Activated CD4-positive, alpha-beta memory T cell treated with anti-CD3 and anti-CD28 coated beads, Interleukin-2, amount 10 ng/mL, durations not matched to agents 7 days and 5 days (primary cell): ENCODE results near the gene NPR3. TPM values are rescaled to one million over a fixed set of nuclear protein-coding genes. Genes with fewer than 3 reads are reported as not detected.

ENCODE experiments used
- CTCF ChIA-PET: fragments of 350-600 bp; sonication (Branson Sonifier 250); formaldehyde crosslinking; loops from one replicate; lab custom pipeline; 2021; ENCODE audit warnings: antibody characterized with exemption, inconsistent platforms; lab: Charles Lee
- POLR2A ChIA-PET: fragments of 350-600 bp; sonication (Branson Sonifier 250); formaldehyde crosslinking; loops from one replicate; lab custom pipeline; 2021; ENCODE audit warnings: antibody characterized with exemption; lab: Charles Lee
- DNase-seq: peaks from one replicate; pipeline ENCODE4 v3.0.0-alpha.2; 2020
- H3K27ac Mint-ChIP-seq: one replicate; pipeline ENCODE4 v1.8.0; 2021; ENCODE audit warnings: mild to moderate bottlenecking, mixed read lengths
- H3K27me3 Mint-ChIP-seq: one replicate; pipeline ENCODE4 v1.8.0; 2021; ENCODE audit warnings: mixed read lengths
- H3K36me3 Mint-ChIP-seq: one replicate; pipeline ENCODE4 v1.8.0; 2021; ENCODE audit warnings: low read depth, mixed read lengths
- H3K4me1 Mint-ChIP-seq: one replicate; pipeline ENCODE4 v1.8.0; 2021; ENCODE audit warnings: mixed read lengths
- H3K4me3 Mint-ChIP-seq: one replicate; pipeline ENCODE4 v1.8.0; 2021; ENCODE audit warnings: mild to moderate bottlenecking, mixed read lengths
- H3K9me3 Mint-ChIP-seq: one replicate; pipeline ENCODE4 v1.8.0; 2021; ENCODE audit warnings: mixed read lengths
- total RNA-seq, 2 experiments: library from RNA; stranded (reverse); gene quantifications; one replicate each; pipeline ENCODE4 v1.2.3, GENCODE V29; 2021

Gene NPR3
- total RNA-seq, 2 experiments from 2014 or later = not detected

DNA sequence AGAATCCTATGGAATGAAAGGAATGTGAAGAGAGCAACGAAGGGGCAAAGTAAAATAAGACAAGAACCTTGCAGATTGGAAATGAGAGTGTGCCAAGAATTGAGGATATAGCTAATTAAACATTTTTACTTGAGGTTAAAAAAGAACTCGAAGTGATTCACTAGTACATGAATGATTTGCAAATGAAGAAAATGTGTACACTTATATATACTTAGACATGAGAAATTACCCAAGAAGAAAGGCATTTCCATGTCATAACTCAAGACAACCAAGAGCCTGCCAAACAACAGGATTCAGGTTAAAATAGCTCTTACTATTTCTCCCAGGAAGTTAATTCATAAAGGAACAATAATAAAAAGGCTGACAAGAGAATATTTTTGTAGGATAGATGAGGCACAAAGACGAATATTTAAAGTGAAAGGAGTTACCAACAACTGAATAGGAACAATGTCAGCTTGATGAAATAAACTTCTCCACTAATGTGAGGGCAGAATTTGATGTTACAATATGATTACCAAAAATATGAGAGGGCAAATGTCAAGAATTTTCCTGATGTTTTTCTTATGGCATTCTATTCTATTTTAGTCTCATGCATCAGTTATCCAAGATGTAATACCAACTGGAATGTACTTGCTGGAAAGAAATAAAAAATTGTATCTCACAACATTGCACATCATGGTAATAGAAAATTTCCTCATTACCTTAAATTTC, 18.9 kb upstream of the NPR3 start:
- ChIA-PET POLR2A (no interaction called here), CTCF (no interaction called here)
- DNase-seq = no peak
- Mint-ChIP-seq H3K27me3 (peaks cover 9% of the 10 kb centered on the region), H3K27ac (no peak overlapping the region), H3K9me3 (no peaks in the 10 kb centered on the region), H3K4me1 (no peaks in the 10 kb centered on the region), H3K4me3 (no peak overlapping the region), H3K36me3 (no peaks in the 10 kb centered on the region)

DNA sequence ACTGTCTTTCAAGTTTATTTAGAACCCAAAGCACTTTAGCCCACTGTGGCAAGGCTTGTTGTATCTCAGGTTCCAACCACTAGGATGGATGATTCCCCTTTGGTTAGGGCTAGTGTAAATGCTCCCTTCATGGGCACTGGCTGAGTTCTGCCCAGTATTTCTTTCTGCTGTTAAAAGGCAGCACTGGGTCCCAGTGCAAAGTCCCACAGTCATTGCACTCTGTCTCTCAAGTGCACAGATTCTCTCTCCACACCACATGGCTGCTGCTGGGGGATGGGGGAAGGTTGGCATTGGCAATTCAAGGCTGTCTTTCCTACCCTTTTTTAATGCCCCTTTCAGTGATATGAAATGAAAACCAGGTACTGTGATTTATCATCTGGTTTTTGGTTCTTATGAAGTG, 7.2 kb upstream of the NPR3 start:
- peaks cover 2% of the 10 kb centered on the region for H3K4me1 Mint-ChIP-seq
- POLR2A ChIA-PET = no interaction called here
- peaks cover 1% of the 10 kb centered on the region for H3K9me3 Mint-ChIP-seq
- H3K4me3 Mint-ChIP-seq = no peak overlapping the region
- H3K27me3 Mint-ChIP-seq = peaks cover 30% of the 10 kb centered on the region
- no peak for DNase-seq
- CTCF ChIA-PET = no interaction called here
- no peak overlapping the region for H3K27ac Mint-ChIP-seq
- H3K36me3 Mint-ChIP-seq = no peaks in the 10 kb centered on the region

- H3K9me3 Mint-ChIP-seq = no peaks in the 10 kb centered on the region
- CTCF ChIA-PET = interaction anchor here (0.6 to 1.0 kb wide), 2 partner anchors 717 to 759 kb away, joined by 4 to 6 read pairs; no protein-coding TSS in a partner anchor
- H3K36me3 Mint-ChIP-seq = no peaks in the 10 kb centered on the region
- no peak for DNase-seq
- H3K27me3 Mint-ChIP-seq = peaks cover 53% of the 10 kb centered on the region
- H3K4me3 Mint-ChIP-seq = no peak overlapping the region
- H3K27ac Mint-ChIP-seq = no peak overlapping the region
- H3K4me1 Mint-ChIP-seq = peaks cover 23% of the 10 kb centered on the region
- POLR2A ChIA-PET = no interaction called here
Observed at GRCh38 chr5:32707418-32707997, 3.6 kb upstream of the NPR3 start.

DNA sequence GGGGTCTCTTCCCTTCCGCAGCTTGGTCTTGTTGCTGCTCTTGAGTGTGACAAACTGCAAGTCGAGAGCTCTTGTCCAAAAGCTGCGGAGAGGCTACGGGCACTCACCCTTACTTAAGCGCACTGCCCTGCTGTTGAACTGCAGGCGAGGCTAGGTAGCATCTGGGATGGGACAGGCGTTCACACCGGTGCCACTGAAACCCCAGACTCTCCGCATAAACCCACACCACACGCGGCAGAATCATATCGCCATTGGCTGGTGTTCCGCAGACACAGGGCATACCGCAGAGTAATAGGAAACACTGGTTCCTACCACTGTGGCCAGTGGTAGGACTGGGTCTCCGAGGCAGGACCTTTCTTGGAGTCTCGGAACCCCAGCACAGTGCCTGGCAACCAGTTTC, 2.2 kb upstream of the NPR3 start:
- Mint-ChIP-seq H3K4me1 (peaks cover 26% of the 10 kb centered on the region), H3K36me3 (peaks cover 6% of the 10 kb centered on the region), H3K27ac (no peak overlapping the region), H3K9me3 (no peaks in the 10 kb centered on the region), H3K4me3 (no peak overlapping the region), H3K27me3 (peaks cover 63% of the 10 kb centered on the region)
- DNase-seq = no peak
- CTCF ChIA-PET = no interaction called here
- POLR2A ChIA-PET = no interaction called here

DNA sequence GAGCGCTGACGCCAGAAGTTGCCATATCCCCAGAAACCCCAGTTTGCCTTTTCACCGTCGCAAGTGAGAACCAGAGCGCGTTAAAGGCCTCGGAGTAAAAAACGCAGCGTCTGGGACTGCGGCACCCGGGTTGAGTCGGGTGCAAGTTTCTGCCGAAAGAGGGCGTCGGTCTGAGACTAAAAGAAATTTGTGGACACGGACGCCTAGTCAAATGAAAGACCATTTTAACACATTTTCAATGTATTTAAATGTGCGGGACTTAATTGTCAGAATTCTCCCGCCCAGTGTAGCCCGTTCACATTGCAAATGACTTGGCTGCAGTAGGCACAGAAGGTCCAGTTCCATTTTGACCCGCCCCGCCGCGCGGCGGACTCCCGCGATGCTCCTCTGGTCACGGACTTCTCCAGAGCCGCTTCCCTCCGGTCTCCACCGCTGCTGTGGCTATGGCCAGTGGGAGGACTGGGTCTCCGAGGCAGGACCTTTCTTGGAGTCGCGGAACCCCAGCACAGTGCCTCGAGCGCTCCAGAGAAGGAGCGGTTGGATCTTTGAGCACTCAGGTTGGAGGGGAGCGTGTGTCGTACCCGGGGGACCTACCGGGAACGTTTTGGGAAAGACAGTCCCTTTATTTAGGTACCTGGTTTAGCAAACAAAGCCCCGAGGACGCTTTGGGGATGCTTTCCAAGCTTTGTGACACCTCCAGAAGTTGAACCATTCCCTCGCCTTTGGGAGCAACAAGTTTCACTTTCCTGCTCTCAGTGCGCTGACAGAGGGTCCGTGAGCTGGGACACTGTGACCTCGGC, 1.2 kb upstream of the NPR3 start:
- ChIA-PET CTCF (interaction anchor here (0.7 kb wide), 1 partner anchor 22 kb away, joined by 4 read pairs; no protein-coding TSS in a partner anchor), POLR2A (no interaction called here)
- Mint-ChIP-seq H3K27ac (no peak overlapping the region), H3K27me3 (peaks cover 72% of the 10 kb centered on the region), H3K9me3 (no peaks in the 10 kb centered on the region), H3K36me3 (peaks cover 6% of the 10 kb centered on the region), H3K4me1 (peaks cover 26% of the 10 kb centered on the region), H3K4me3 (peak overlapping the region; percentile 67)
- peak; percentile 62 for DNase-seq

- H3K4me3 Mint-ChIP-seq = no peak overlapping the region
- CTCF ChIA-PET = no interaction called here
Observed at GRCh38 chr5:32711362-32711680, 200 bp downstream of the NPR3 start.

DNA sequence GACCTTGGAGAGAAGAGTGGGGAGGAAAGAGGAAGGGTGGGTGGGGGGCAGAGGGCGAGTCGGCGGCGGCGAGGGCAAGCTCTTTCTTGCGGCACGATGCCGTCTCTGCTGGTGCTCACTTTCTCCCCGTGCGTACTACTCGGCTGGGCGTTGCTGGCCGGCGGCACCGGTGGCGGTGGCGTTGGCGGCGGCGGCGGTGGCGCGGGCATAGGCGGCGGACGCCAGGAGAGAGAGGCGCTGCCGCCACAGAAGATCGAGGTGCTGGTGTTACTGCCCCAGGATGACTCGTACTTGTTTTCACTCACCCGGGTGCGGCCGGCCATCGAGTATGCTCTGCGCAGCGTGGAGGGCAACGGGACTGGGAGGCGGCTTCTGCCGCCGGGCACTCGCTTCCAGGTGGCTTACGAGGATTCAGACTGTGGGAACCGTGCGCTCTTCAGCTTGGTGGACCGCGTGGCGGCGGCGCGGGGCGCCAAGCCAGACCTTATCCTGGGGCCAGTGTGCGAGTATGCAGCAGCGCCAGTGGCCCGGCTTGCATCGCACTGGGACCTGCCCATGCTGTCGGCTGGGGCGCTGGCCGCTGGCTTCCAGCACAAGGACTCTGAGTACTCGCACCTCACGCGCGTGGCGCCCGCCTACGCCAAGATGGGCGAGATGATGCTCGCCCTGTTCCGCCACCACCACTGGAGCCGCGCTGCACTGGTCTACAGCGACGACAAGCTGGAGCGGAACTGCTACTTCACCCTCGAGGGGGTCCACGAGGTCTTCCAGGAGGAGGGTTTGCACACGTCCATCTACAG, 760 bp downstream of the NPR3 start:
- DNase-seq = no peak
- Mint-ChIP-seq H3K4me1 (peaks cover 26% of the 10 kb centered on the region), H3K27me3 (peaks cover 75% of the 10 kb centered on the region), H3K36me3 (peaks cover 6% of the 10 kb centered on the region), H3K27ac (no peak overlapping the region), H3K4me3 (no peak overlapping the region), H3K9me3 (no peaks in the 10 kb centered on the region)
- ChIA-PET CTCF (no interaction called here), POLR2A (no interaction called here)

More at GRCh38 chr5:32711362-32711680, 200 bp downstream of the NPR3 start:
- peaks cover 76% of the 10 kb centered on the region for H3K27me3 Mint-ChIP-seq
- no peak for DNase-seq
- peaks cover 6% of the 10 kb centered on the region for H3K36me3 Mint-ChIP-seq
- H3K27ac Mint-ChIP-seq = peak overlapping the region; percentile 42
- POLR2A ChIA-PET = no interaction called here
- no peaks in the 10 kb centered on the region for H3K9me3 Mint-ChIP-seq
- H3K4me1 Mint-ChIP-seq = peaks cover 26% of the 10 kb centered on the region

DNA sequence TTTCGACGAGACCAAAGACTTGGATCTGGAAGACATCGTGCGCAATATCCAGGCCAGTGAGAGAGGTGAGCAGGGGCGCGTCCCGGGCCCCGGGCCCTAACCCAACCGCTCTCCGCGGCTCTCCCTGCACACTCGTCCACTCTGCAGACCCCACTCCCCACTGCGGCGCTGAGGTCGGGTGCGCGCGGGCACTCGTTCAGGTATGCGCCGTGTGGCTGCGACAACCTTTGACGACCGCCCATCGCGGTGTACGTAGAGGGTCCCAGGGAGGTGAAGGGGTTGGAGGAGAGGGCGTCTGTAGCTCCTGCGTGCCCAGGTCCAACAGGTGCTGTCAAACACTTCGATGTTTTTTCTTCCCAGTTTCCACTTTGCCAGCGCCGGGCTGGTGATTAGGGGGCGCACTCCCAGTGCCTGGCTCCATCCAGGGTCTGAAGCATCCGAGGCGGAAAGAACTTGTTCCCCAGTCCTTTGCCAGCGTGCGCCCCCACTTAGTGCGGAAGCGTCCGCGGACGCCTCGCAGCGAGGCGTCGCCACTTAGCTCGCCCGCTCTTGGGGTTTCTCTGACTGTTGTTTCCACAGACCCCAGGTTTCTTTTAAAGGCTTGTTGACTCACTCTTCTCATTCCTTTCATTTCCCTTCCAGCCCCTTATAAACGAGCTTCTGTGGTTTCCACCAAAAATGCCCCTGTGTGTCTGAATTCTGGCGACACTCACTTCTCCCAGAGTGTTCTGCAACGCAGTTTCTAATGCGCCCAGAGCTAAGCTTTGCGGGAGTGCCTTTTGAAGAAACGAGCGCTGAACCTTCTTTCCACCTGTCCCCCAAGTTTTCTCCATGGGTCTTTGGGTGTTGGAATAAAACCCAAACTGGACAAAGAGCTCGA, 1.6 kb downstream of the NPR3 start:
- peaks cover 79% of the 10 kb centered on the region for H3K27me3 Mint-ChIP-seq
- peak overlapping the region; percentile 36 for H3K4me3 Mint-ChIP-seq
- H3K27ac Mint-ChIP-seq = no peak overlapping the region
- H3K4me1 Mint-ChIP-seq = peaks cover 26% of the 10 kb centered on the region
- CTCF ChIA-PET = no interaction called here
- POLR2A ChIA-PET = no interaction called here
- DNase-seq = no peak
- H3K9me3 Mint-ChIP-seq = no peaks in the 10 kb centered on the region
- peaks cover 6% of the 10 kb centered on the region for H3K36me3 Mint-ChIP-seq

GRCh38 chr5:32713361-32713769, 2.2 kb downstream of the NPR3 start:
- H3K4me3 Mint-ChIP-seq = no peak overlapping the region
- ChIA-PET CTCF (no interaction called here), POLR2A (no interaction called here)
- peaks cover 26% of the 10 kb centered on the region for H3K4me1 Mint-ChIP-seq
- no peak overlapping the region for H3K27ac Mint-ChIP-seq
- DNase-seq = no peak
- H3K27me3 Mint-ChIP-seq = peaks cover 79% of the 10 kb centered on the region
- peaks cover 6% of the 10 kb centered on the region for H3K36me3 Mint-ChIP-seq
- H3K9me3 Mint-ChIP-seq = no peaks in the 10 kb centered on the region

GRCh38 chr5:32713770-32714381, 2.8 kb downstream of the NPR3 start:
- Mint-ChIP-seq H3K4me1 (peaks cover 25% of the 10 kb centered on the region), H3K4me3 (no peak overlapping the region), H3K36me3 (peaks cover 6% of the 10 kb centered on the region), H3K27me3 (peaks cover 74% of the 10 kb centered on the region), H3K27ac (no peak overlapping the region), H3K9me3 (no peaks in the 10 kb centered on the region)
- ChIA-PET CTCF (no interaction called here), POLR2A (no interaction called here)
- no peak for DNase-seq

DNA sequence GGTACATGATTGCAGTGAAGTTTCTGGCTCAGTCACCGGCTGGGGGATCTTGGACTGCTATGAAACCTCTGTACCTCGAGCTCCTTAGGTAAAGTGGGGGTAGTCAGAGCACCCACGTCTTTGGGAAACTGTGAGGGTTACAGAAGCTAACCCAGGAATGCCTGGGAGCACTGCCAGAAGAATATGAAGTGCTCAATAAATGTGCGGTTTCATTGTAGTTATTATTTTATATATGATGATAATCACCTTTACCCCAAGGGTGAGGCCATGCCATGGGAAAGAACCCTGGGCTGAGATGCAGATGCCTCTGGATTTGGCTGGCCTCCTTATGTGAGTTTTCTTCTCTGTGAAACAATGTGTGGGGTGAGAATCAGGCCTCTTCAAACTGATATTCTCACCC, 3.7 kb downstream of the NPR3 start:
- Mint-ChIP-seq H3K27me3 (peaks cover 71% of the 10 kb centered on the region), H3K9me3 (no peaks in the 10 kb centered on the region), H3K4me3 (no peak overlapping the region), H3K27ac (no peak overlapping the region), H3K36me3 (peaks cover 6% of the 10 kb centered on the region), H3K4me1 (peaks cover 18% of the 10 kb centered on the region)
- CTCF ChIA-PET = no interaction called here
- POLR2A ChIA-PET = no interaction called here
- no peak for DNase-seq

DNA sequence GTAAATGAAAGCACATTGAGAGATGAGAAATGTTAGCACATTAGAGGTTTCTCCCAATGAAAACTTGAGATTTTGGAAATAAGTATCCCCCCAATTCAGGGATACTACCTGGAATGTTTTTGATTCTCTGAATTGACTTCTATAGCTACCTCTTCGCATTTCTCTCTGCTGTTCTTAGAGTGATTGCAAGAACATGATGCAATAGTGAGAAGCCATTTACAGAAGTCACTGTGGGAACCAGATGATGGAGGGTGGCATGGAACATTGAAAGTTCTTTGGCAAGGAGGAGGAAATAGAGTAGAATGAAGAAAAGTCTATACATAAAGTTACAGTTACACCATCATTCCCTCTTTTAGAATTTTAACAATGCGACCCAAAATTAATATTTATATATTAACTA, 9.2 kb downstream of the NPR3 start:
- no peak overlapping the region for H3K27ac Mint-ChIP-seq
- no peak for DNase-seq
- H3K36me3 Mint-ChIP-seq = no peaks in the 10 kb centered on the region
- H3K4me3 Mint-ChIP-seq = no peak overlapping the region
- ChIA-PET CTCF (no interaction called here), POLR2A (no interaction called here)
- H3K9me3 Mint-ChIP-seq = no peaks in the 10 kb centered on the region
- H3K4me1 Mint-ChIP-seq = no peaks in the 10 kb centered on the region
- peaks cover 29% of the 10 kb centered on the region for H3K27me3 Mint-ChIP-seq
